K562 (cell line): ENCODE measurements around the gene NCMAP. TPM values are rescaled to one million over a fixed set of nuclear protein-coding genes. Genes with fewer than 3 reads are reported as not detected.
A peak's percentile ranks its signal among the peaks of the same experiment; 100 is the strongest.

ENCODE experiments used
- ATAC-seq: fragments of 200-7000 bp; cut with Tn5 transposase; 3 replicates; pipeline ENCODE4 v1.9.1; 2020; ENCODE audit warnings: moderate library complexity
- BruUV-seq: library from RNA; stranded (reverse); fragments of 400-500 nt; replicated peaks from 2 replicates; lab custom pipeline; 2021; lab: Mats Ljungman, UMichigan
- CTCF ChIA-PET: fragments of 300-600 bp; formaldehyde crosslinking; extraction: SDS; loops from one replicate; lab custom pipeline; 2021; ENCODE audit warnings: low intra/inter-chr PET ratio; lab: Yijun Ruan, JAX
- POLR2A ChIA-PET: fragments of 300-600, 350-650 bp; sonication (Branson Sonifier 250); formaldehyde crosslinking; extraction: SDS; loops from one replicate; lab custom pipeline; 2021; ENCODE audit warnings: antibody characterized with exemption, inconsistent platforms; lab: Yijun Ruan, JAX
- DNase-seq, 4 experiments: peaks; one replicate each; pipeline versions ENCODE4 v3.0.0 to v3.0.0-alpha.2; 2011 to 2018; ENCODE audit warnings: low spot score in 3 of 4, mixed read lengths in 3 of 4; ENCODE audit errors: extremely low read depth in 1 of 4
- FAIRE-seq: peaks from 2 replicates; lab custom pipeline; 2011; peaks lifted over from hg19 to GRCh38; lab: Jason Lieb, UNC
- H2AFZ ChIP-seq: 2 replicates; pipeline ENCODE4 v1.6.0; 2011; ENCODE audit warnings: low read depth, low read length, control low read depth, inconsistent platforms
- H3K27ac ChIP-seq: fragments of 200-600 bp; 3 replicates; pipeline ENCODE4 v1.8.0; 2011; ENCODE audit warnings: low read depth, mild to moderate bottlenecking, control low read depth, inconsistent platforms, low read length, moderate library complexity, mixed read lengths; ENCODE audit errors: extremely low read depth
- H3K27me3 ChIP-seq, 2 experiments: fragments of 300-600 bp in 1 of 2; 2 replicates in 1 of 2; 3 replicates in 1 of 2; pipeline versions ENCODE4 v1.6.0 to v1.8.0; 2011; ENCODE audit warnings: inconsistent platforms in 2 of 2, low read length in 2 of 2, mild to moderate bottlenecking in 1 of 2, mixed read lengths in 1 of 2, moderate library complexity in 1 of 2; ENCODE audit not compliant: control insufficient read depth in 2 of 2, insufficient read depth in 2 of 2
- H3K36me3 ChIP-seq: fragments of 300-600 bp; 3 replicates; pipeline ENCODE4 v1.8.0; 2011; ENCODE audit warnings: mild to moderate bottlenecking, low read length, inconsistent platforms; ENCODE audit not compliant: control insufficient read depth, insufficient read depth
- H3K4me1 ChIP-seq, 2 experiments: fragments of 200-600 bp in 1 of 2; replicated peaks in 1 of 2; 2 replicates in 1 of 2; 3 replicates in 1 of 2; pipeline versions ENCODE4 v1.5.1 to v1.8.0; 2011; ENCODE audit warnings: inconsistent platforms in 2 of 2, low read length in 2 of 2, mild to moderate bottlenecking in 1 of 2, mixed read lengths in 1 of 2, moderate library complexity in 1 of 2; ENCODE audit not compliant: control insufficient read depth in 2 of 2, insufficient read depth in 2 of 2
- H3K4me2 ChIP-seq: 2 replicates; pipeline ENCODE4 v1.6.1; 2011; ENCODE audit warnings: low read length, control low read depth, inconsistent platforms, mixed read lengths; ENCODE audit not compliant: insufficient read depth
- H3K4me3 ChIP-seq: fragments of 200-600 bp; sonication (generic), shearing (Covaris generic); 2 replicates; pipeline ENCODE4 v1.5.1; 2016; ENCODE audit warnings: control low read depth, inconsistent platforms
- H3K79me2 ChIP-seq: fragments of 200-600 bp; 3 replicates; pipeline ENCODE4 v1.8.0; 2011; ENCODE audit warnings: low read length, inconsistent platforms; ENCODE audit not compliant: control insufficient read depth, insufficient read depth
- H3K9ac ChIP-seq, 2 experiments: 2 replicates each; pipeline versions ENCODE4 v1.6.0 to v1.6.1; 2011; ENCODE audit warnings: low read depth in 2 of 2, low read length in 2 of 2, control low read depth in 1 of 2, inconsistent platforms in 1 of 2, mild to moderate bottlenecking in 1 of 2, mixed read lengths in 1 of 2; ENCODE audit not compliant: insufficient read depth in 1 of 2
- H3K9me1 ChIP-seq: one replicate; pipeline ENCODE4 v1.6.0; 2011; ENCODE audit warnings: inconsistent platforms, mild to moderate bottlenecking, low read length, moderate library complexity; ENCODE audit not compliant: control insufficient read depth, insufficient read depth
- H3K9me3 ChIP-seq: replicated peaks from 2 replicates; pipeline ENCODE4 v1.5.1; 2011; ENCODE audit warnings: low read depth, low read length, inconsistent platforms; ENCODE audit not compliant: control insufficient read depth, insufficient read depth
- H4K20me1 ChIP-seq: replicated peaks from 2 replicates; pipeline ENCODE4 v1.6.1; 2011; ENCODE audit warnings: low read length, inconsistent platforms, mixed read lengths; ENCODE audit not compliant: control insufficient read depth, insufficient read depth
- GTF2F1 ChIP-seq: IDR thresholded peaks from 2 replicates; pipeline ENCODE4 v1.6.1; 2011; ENCODE audit warnings: low read depth, low read length, improper control_type of control experiment
- MXI1 ChIP-seq: IDR thresholded peaks from 2 replicates; pipeline ENCODE4 v1.6.1; 2011; ENCODE audit warnings: low read depth, mild to moderate bottlenecking, improper control_type of control experiment, low read length
- NR2C2 ChIP-seq, 2 experiments: fragments of 200-800 bp in 1 of 2; sonication (Bioruptor generic) in 1 of 2; sonication (generic) in 1 of 2; formaldehyde crosslinking in 1 of 2; IDR thresholded peaks; 2 replicates each; pipeline versions ENCODE4 v1.6.1 to v1.8.0; 2016 to 2022; ENCODE audit warnings: mild to moderate bottlenecking in 1 of 2, missing compliant biosample characterization in 1 of 2, missing genetic modification characterization in 1 of 2, missing genetic modification reagents in 1 of 2
- SPI1 ChIP-seq: IDR thresholded peaks from 2 replicates; pipeline ENCODE4 v1.6.1; 2011; ENCODE audit warnings: low read depth, low read length, control low read depth, borderline replicate concordance
- ZNF24 ChIP-seq: fragments of 450-650 bp; IDR thresholded peaks from 2 replicates; pipeline ENCODE4 v1.6.1; 2016
- WGBS: fragments of 100-300 bp; shearing (Covaris generic); methylation state at CpG from one replicate; pipeline ENCODE4 v1.1.6; 2016; ENCODE audit warnings: low coverage, mixed read lengths; ENCODE audit not compliant: insufficient coverage; ENCODE audit errors: missing lambda C conversion rate; 5-methylcytosine and 5-hydroxymethylcytosine counted together
- in situ Hi-C: fragments of 300-500 bp; cut with MboI; formaldehyde crosslinking; loops from 4 replicates; pipeline ENCODE4 v1.15.0; 2018; ENCODE audit warnings: inconsistent platforms, mixed read lengths
- intact Hi-C: fragments of 100-400 bp; cut with micrococcal nuclease; formaldehyde crosslinking; loops from 2 replicates; pipeline ENCODE4 v1.14.2; 2022
- polyA plus RNA-seq, 8 experiments: library from polyadenylated mRNA; depleted of rRNA in 4 of 8; stranded (reverse) in 5 of 8; unstranded in 3 of 8; fragments of >200 nt; fragmentation: Nextera tagmentation in 2 of 8; fragmentation: Illumina TruSeq in 1 of 8; extraction: Ambion mirVana in 2 of 8; extraction: Trizol in 1 of 8; gene quantifications; 2 replicates each; pipeline versions ENCODE4 v1.2.1 to v1.2.3, GENCODE V29; 2011 to 2014; ENCODE audit warnings: inconsistent platforms in 1 of 8, missing spikeins in 1 of 8
- total RNA-seq, 7 experiments: library from RNA; depleted of rRNA in 6 of 7; stranded (reverse); fragments of >200 nt in 6 of 7; fragmentation: Illumina TruSeq in 2 of 7; extraction: Trizol in 2 of 7; gene quantifications; 2 replicates each; pipeline versions ENCODE4 v1.2.1 to v1.2.3, GENCODE V29; 2011 to 2021; ENCODE audit warnings: low replicate concordance in 1 of 7

Gene NCMAP
- total and polyA plus RNA-seq, 9 of the 15 experiments (the other 6 are each of a cell fraction or from before 2014, with no cell fraction given), result 0.03 TPM; not detected in 8

DNA sequence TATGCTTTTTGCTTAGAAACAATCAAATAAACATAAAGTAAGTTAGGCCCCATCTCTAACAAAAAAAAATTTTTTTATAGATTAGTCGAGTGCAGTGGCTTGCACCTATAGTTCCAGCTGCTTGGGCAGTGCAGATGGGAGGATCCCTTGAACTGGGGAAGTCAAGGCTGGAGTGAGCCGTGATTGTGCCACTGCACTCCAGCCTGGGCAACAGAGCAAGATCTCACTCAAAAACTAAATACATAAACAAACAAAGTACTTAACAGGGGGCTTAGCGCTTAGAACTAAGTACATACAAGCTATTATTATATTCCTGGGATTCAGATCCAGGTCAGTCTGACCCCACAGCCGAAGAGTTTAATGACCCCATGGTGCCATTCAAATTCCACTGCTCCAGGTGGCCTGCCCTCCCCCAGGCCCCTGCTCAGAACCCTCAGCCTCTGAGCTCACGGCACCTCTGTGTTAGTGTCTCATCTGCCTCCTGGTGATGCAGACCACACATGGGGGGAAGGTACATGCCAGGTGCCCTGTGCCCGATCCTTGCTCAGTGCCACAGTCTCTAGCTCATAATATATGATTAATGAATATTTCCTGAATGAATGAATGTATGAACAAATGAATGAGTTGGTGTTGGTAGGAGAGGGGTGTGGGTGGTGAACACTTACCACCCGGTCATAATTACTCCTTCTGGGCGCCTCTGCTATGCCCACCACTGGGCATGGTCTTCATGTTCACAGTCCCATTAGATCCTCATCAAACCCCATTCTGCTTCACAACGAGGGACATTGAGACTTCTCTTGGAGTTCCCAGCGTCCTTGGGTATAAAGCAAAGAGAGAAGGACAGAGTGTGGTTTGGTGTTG, 14.6 kb downstream of the NCMAP start:
- 4% methylated on average over 10 of the region's 10 CpGs for WGBS
- no peak overlapping the region for H2AFZ ChIP-seq
- CTCF ChIA-PET, result no interaction called here
- H3K27ac ChIP-seq, result no peak overlapping the region
- no TSS peak for BruUV-seq
- in situ Hi-C loops (no loop called here), intact Hi-C loops (no loop called here)
- DNase-seq, result no peak
- H3K9ac ChIP-seq, result no peak overlapping the region
- POLR2A ChIA-PET, result no interaction called here
- no peaks in the 10 kb centered on the region for H4K20me1 ChIP-seq
- TF ChIP-seq ZNF24 (0 out of 2 replicates have a peak, but pooled peaks have one; percentile 70), NR2C2 (CRISPR knock-in tag; IDR thresholded peaks at IDR 0.05) (0 out of 2 replicates have a peak, but pooled peaks have one; percentile 33), NR2C2 (tag; IDR thresholded peaks at IDR 0.05) (no peak), GTF2F1 (no peak)
- H3K4me1 ChIP-seq, result peaks cover 0 to 5% of the 10 kb centered on the region in 2 experiments; a peak in 1 of 5 replicates
- H3K9me1 ChIP-seq, result no peaks in the 10 kb centered on the region
- no peak overlapping the region for H3K4me3 ChIP-seq
- no peaks in the 10 kb centered on the region for H3K79me2 ChIP-seq
- FAIRE-seq, result no peak
- no peak overlapping the region for H3K4me2 ChIP-seq
- no peaks in the 10 kb centered on the region for H3K9me3 ChIP-seq
- no peak for ATAC-seq
- no peaks in the 10 kb centered on the region for H3K36me3 ChIP-seq
- H3K27me3 ChIP-seq, result peaks cover 40 to 74% of the 10 kb centered on the region in 2 experiments

DNA sequence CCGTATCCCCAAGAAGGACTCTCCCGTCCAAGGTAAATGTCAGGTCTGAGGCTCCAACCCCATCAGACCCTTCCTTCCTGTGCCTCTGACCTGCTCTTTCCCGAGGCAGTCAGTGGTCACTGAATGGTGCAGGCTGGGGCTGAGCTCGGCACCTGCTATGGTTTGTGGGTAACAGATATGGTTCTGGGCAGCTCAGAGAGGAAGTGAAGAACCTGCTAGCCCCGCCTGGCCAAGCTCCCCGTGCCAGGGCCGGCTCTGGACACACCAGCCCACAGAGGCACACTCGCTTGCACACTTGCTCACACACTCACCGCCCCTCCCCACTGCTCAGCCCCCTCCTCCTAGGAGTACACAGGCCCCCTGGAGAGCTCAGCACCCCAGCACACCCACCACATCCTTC, 16.4 kb downstream of the NCMAP start:
- no peaks in the 10 kb centered on the region for H4K20me1 ChIP-seq
- DNase-seq, result no peak
- FAIRE-seq, result peak; percentile 42
- H3K27me3 ChIP-seq, result peaks cover 32 to 76% of the 10 kb centered on the region in 2 experiments
- H3K79me2 ChIP-seq, result no peaks in the 10 kb centered on the region
- intact Hi-C loops, result no loop called here
- WGBS, result 2% methylated on average over 9 of the region's 9 CpGs
- in situ Hi-C loops, result no loop called here
- TF ChIP-seq SPI1 (peak; percentile 43; the same call in 1 of the 2 replicates), MXI1 (no peak)
- POLR2A ChIA-PET, result interaction anchor here (0.6 to 1.2 kb wide), 2 partner anchors 14 to 91 kb away, joined by 3 to 4 read pairs; no protein-coding TSS in a partner anchor
- H3K9me3 ChIP-seq, result no peaks in the 10 kb centered on the region
- CTCF ChIA-PET, result no interaction called here
- no TSS peak for BruUV-seq
- H2AFZ ChIP-seq, result no peak overlapping the region
- H3K4me2 ChIP-seq, result no peak overlapping the region
- H3K27ac ChIP-seq, result no peak overlapping the region
- H3K9me1 ChIP-seq, result no peaks in the 10 kb centered on the region
- H3K36me3 ChIP-seq, result no peaks in the 10 kb centered on the region
- peak overlapping the region in 1 of 2 experiments; percentile 4; a peak in 1 of 4 replicates for H3K9ac ChIP-seq
- no peak overlapping the region for H3K4me3 ChIP-seq
- ATAC-seq, result peak; percentile 43; the same call in 2 of the 3 replicates
- H3K4me1 ChIP-seq, result peaks cover 0 to 5% of the 10 kb centered on the region in 2 experiments; a peak in 1 of 5 replicates
